Activated naive CD4-positive, alpha-beta T cell treated with Interleukin-2 at 50 U/mL for 16 hours (primary cell): Measurements from ENCODE around the gene EEF1E1.

Experiments used
- DNase-seq: peaks from one replicate; pipeline ENCODE4 v3.0.0-alpha.2; 2020

EEF1E1 gene

DNA sequence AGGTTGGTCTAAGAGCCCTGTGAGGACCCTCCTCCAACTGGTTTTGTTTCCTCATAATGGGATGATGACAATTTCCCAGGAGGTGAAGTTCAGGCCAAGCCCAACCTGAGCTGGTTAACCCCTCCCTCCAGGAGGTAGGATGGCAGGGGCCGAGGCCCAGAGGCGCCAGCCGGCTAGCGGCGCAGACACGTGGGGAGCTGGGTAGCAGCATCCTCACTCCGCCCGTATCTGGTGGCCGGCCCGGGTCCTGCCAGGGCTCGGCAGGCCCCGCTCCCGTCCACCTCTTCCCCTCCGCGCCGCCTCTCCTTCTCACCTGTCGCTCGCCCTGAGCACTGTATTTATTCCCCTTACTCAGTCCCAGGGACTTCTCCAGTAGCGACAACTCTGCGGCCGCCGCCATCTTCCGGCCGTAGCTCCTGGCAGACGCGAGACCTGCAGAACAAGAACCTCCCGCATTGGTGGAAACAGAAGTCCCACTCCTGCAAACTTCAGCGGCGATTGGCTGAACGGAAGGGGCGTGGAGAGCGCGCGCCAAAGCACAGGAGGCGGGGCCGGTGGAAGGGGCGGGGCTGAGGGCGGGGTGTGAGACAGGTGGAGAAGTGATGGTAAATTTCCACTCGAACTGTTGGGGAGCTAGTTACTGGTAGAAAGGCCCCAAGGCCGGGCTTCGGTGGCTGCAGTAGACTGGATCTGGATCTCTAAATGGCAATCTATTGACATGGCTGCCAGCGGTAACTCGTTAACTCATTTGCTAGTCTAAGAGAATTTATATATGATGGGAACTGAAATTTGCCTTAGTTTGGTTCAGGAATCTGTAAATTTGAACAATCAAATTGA lies at the start of gene EEF1E1:
TSS of gene EEF1E1 (minus strand) at position 427 of the 837 bp plus-strand sequence. CDS start at position 400, 27 bp downstream.
- peak; percentile 97 for DNase-seq

DNA sequence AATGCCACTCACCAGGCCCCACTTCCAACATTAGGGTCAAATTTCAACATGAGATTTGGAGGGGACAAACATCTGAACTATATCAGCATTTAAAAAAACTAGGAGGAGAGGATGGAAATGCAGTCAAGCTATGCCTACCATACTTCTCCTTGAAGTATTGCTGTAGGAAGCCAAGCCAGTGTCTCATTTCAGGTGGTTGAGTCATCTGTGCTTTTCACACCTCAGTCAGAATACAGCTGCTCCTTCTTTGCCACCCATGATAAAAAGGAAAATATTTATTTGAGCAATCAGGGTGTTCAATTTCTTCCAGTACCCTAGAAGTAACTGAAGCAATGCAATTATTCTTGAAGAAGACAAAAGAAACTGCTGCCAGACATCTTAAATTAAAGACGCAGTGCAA lies 47.0 kb upstream of the EEF1E1 start:
- no peak for DNase-seq

DNA sequence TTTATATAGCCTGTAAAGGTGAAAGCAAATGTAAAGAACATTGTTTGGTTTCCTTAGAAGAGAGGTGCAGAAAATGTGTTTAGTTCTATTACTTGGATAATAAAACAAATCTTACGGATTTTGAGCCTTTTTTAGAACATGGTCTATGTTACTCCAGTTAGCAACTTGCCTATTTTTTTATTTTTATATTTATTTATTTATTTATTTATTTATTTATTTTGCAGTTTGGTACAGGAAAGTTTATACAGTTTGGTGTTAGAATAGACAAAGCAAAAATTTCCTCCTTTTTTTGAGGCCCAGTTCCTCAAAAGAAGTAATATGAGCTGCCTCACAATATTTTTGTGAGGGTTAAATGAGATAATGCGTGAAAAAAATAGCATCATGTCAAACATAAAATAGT lies 41.6 kb upstream of the EEF1E1 start:
- no peak for DNase-seq

DNA sequence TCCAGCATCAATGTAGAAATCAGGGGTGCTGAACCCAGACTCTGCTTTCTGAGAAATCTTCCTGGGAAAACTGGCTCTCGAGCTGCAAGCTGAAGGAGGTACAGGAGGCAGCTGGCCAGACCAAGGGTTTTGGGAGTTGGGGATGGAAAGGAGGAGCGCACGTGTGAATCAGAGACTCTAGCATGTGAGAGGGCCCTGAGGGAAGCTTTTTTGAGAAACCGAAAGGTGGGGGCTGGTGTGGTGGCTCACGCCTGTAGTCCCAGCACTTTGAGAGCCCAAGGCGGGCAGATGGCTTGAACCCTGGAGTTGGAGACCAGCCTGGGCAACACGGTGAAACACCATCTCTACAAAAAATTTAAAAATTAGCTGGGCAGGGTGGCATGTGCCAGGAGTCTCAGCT lies 37.1 kb upstream of the EEF1E1 start:
- no peak for DNase-seq

DNA sequence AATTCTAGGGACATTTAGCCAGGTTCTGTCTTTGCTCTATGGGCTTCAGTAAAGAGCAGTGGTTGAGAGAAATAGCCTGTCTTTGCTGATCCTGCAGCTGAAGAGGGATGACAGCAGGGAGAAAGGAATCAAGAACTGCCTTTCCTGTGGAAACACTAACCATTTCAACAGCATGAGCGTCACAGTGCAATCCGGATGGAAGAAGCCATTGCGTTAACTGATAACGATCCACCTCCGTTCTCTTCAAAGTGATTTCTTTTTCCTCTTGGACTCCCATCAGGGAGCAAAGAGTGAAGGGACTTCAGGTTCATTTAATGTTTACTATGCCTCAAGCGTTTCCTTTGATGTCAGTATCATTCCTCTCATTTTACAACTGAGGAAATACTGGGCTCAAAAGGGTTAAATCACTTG lies 35.2 kb upstream of the EEF1E1 start:
- no peak for DNase-seq

DNA sequence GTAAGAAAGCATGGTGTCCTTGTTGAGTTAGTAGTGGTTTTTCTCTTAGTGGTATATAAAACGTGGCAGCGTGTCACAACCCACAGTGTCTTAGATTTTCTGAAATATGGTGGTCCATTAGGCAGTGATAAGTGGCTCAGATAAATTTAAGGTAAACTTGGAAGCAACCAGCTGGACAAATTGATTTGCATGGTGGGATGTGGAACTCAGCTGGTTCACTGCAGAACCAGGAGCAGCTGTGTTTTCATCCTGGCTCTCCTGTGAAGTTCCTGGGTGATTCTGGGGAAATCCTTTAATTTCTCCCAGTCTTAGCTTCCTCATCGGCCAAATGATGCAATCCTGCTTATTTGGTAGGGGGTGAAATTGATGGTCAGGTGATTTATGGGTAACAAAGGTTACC lies 32.9 kb upstream of the EEF1E1 start:
- DNase-seq, result no peak

DNA sequence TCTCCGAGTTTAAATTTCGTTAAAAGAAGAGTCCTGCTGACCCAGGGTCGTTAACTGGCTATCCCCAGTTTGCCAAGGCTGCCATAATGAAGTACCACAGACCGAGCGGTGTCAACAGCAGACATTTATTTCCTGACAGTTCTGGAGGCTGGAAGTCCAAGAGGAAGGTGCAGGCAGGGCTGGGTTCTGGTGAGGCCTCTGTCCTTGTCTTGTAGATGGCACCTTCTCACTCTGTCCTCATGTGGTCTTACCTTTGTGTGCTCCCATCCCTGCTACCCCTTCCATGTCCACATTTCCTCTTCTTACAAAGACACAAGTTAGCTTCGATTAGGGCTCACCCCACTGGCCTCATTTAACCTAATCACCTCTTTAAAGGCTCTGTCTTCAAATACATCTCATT lies 29.8 kb upstream of the EEF1E1 start:
- DNase-seq, result no peak

DNA sequence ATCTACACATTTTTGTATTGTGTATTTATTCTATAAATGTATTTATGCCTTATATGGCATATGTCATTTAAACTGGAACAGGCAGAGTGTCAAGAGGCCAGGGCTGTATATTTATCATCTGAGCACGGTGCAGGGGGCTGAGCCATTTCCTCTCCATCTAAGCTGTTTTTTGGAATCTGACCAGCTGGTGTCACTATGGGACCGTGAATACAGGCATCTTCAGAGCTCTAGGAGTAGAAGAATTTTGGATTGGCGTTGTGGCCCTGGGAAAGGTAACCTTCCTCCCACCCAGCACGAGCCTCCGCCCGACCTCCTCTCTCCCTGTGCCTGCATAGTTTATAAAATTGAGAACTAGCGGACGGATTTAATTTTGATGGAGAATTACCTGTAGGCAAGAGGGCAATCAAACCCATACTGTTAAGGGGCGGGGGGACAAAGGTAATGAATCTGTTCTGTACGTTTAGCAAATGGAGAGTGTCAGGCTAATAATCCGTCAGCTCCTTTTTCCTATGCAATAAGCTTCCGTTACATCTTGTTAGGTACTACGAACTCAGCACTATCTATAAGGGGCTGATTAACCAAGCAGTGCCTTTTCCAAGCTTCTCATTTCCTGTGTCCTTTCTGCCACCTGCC lies 29.0 kb upstream of the EEF1E1 start:
- peak; percentile 10 for DNase-seq

DNA sequence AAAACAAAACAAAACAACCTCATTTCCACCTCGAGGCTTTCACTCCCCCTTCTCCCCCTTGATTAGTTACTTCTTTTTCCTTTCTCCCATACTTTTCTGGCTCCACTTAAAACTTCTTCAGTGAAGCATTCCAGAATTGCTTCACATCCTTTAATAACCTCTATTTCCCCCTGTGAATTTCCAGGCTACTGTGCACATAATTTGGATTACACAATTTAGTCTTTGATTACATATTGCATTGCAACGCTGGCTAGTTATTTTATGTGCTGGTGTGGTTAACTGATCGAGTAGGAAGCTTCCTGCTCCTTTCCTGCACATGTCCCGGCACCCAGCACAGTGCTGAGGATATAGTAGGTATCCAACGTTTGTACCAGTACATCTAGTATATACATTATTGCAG lies 28.1 kb upstream of the EEF1E1 start:
- no peak for DNase-seq

DNA sequence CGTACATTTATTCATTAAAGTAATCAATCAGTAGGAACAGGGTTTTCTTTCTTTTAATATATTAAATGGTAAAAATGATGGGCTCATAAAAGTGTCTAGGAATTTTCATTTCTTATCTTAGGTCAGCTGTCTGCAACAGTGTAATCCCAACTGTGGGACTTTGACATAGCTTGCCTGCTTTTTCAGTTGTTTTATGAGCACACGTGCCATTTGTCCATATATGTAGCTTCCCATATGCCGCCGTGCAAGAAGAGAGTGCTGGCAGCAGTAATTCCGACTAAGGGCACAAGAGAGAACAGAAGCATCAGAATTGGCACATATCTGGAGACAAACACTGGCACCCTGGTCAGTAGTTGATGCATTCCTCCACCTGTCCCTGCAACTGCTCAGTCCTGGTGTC lies 20.9 kb upstream of the EEF1E1 start:
- no peak for DNase-seq

DNA sequence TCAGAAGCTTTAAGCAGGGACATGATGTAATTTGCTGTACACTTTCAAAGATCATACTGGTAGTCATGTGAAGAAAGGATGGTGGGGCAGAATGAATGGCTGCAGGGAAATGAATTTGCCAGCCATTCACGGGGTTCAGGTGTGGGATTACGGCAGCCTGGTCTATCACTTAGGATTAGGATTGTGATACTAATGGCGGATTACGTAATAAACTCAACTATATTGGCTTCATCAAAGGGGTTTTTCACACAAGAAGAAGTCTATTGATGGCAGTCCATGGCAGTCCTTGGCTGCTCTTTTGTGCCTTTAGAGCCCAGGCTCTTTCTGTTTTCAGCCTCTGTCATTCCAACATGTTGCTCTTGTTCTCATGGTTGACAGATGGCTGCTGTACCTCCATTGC lies 12.6 kb upstream of the EEF1E1 start:
- no peak for DNase-seq

DNA sequence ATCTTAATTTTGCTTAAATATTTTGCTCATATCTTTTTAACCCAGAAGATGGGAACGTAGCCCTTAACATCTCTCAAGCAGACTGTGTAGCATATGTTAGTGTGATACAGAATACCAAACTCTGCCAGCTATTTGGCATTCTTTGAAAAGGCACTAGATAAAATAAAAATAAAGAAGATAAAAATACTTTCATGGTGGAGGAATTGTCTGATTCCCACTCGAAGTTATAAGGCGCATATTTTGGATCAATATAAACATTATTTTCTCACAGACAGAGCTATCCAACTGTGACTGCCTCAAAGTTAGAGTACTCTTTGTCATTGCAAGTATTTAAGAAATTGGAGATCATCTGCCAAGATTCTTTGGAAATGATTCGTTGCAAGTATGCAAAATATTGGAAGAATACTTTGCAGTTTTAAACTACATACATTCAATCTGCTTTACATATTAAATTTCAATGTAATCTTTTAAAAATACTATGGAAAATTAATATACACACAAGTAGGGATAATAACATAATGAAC lies 10.8 kb upstream of the EEF1E1 start:
- no peak for DNase-seq

DNA sequence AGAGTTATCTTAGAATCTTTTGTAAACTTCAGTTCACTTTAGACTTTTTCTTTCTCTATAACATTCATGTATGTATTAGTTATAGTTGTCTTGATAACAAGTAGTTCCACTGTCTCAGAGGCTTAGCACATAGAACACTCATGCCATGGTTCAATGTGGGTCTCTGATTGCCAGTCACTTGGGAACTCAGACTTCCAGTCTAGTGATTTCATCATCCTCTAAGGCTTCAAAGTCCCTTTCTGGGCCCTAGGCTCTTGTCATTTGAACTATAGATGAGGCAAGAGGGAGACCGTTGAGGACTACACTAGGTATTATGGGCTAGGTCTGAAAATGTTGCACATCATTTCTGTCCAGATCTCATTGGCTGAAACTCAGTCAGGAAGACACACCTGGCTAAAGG lies 8.4 kb upstream of the EEF1E1 start:
- DNase-seq, result no peak

DNA sequence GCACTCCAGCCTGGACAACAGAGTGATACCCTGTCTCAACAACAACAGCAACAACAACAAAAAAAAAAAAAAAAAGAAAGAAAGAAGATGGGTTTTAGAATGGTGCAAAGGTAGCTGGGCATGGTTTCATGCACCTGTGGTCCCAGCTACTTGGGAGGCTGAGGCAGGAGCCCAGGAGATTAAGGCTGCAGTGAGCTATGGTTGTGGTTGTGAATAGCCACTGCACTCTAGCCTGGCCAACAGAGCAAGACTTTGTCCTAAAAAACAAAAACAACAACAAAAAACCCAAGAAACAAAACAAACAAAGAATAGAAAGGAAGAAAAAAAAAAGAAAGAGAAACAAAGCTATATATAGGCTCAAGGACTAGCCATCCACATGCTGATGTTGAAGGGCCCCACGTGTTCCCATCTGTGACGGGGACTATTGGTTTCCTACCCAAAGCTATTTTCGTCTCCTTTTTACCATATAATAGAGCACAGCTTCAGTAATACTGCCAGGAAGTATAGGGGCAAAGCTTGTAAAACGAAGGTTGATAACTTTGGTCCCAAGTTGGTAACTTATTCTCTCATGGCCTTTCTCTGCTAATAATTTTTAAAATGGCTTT lies 7.9 kb upstream of the EEF1E1 start:
- DNase-seq, result no peak

DNA sequence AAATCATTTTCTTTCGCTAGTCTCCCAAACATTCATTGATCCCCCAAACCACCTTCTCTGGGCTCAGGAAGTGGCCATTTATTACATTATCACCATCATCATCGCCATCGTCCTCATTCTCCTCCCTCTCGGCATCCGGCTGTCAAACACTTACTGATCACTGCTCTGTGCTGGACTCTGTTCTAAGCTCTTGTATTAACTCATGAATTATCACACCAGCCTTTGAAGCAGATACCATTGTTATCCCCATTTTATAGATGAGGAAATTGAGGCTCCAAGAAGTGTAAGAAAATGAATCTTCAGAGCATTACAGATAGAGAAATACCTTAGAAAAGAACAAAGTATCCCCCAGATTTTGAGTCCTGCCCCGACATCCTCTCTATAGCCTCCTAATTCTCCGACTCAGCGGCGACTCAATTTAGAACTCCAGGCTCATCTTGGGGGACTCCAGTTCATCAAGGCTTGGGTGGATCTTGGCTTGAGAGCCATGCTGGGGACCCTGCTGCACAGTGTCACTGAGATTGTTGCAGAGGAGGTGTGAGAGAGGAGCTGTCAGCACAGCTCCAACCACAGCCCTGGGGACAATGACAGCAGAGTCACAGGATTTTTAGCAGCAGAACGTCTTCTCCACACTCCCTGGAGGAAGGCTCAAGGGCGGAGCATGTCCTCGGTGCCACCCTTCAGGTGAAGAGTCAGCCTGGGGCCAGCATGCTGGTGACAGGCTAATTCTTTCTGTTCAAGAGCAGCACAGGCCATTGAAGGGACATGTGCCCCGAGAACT lies 6.6 kb upstream of the EEF1E1 start:
- DNase-seq, result no peak

DNA sequence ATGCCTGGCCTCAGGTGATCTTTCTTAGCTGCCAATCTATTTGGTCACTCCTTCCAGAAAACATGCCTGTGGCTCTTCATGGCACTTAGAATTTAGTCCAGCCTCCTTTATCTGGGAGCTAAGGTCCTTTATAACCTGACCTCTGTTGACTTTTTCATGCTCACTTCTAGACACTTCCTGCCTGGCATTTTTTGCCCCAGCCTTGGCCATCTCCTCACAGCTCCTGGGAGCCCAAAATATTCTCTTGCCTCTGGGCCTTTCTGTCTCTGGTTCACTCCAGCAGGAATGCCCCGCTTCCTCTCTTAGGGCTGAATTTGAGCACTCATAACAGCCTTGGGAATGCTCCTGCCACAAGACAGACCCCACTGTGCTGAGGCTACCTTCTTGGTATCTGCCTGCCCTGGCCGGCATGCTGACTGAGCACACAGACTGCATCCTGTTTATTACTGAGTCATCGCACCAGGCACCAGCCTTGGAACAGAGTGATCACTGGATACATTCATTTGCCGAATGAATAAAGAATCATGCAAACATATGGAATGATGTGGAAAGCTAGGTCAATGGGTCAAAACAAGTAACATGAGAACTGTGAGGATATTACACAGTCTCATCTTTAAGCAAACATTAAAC lies 5.8 kb upstream of the EEF1E1 start:
- DNase-seq, result no peak

DNA sequence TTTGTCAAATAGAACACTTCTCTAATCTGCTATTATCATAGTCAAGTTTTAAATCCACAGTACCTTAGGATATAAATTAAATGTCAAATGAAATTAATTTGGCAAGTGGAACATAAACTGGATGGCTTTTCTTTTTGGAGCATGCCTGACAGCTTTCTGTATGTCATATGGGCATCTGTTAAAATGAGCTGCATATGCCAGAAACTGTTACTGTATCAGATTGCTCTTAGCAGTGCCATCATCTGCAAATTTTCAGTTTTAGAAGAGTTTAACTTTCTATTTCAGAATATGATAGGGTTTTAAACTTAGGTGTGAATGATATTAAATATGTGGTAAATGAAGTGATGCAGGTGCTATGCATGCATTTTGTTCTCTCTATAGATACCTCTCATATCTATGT lies 3.4 kb upstream of the EEF1E1 start:
- no peak for DNase-seq

DNA sequence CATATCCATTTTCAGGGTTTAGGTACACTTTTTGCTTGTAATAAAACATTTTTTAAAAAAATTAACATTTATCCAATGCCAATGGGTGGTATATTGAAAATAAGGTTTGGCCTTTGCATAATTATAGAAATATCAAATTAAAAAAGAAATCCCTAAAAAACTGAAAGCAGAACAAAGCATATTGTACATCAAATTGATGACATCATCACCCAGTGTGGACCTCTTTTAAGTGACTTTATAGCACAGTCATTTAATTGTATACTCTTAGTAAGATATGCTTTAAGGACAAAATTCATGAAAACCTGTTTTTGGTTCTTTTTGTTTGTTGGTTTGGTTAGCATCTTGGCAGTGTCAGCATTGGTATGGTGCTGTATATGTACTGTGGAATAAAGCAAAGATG lies 1.4 kb upstream of the EEF1E1 start:
- no peak for DNase-seq

DNA sequence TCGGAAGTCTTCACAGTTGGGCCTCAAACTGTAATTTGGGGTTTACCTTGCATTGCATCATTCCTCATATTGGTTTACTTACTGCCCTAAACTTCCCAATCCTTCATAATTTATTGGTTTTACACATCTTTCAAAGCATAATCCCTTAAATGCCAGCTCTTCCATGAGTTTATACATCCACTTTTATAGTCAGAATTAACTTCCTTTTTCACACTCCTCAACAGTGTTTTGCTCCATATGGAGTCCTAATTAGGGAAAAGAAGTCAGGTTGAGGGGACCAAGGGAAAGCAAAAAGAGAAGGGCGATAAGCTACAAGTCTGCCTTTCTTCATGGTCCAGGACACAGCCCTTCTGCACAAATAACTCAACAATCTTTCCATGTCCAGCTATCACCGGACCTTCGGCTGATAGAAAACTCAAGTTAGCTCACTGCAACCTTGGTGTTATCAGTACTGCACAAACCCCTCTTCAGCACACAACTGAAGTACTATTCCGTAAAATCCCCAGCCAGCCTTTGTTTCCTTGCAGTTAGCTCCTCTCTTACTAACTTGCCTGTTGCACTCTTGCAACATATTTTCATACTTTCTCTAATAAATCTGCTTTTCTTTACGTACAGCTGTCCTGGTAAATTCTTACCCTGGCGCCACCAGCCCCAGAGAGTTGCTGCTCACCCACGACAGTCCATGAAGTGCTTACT lies 2.0 kb downstream of the EEF1E1 start:
- DNase-seq, result no peak

DNA sequence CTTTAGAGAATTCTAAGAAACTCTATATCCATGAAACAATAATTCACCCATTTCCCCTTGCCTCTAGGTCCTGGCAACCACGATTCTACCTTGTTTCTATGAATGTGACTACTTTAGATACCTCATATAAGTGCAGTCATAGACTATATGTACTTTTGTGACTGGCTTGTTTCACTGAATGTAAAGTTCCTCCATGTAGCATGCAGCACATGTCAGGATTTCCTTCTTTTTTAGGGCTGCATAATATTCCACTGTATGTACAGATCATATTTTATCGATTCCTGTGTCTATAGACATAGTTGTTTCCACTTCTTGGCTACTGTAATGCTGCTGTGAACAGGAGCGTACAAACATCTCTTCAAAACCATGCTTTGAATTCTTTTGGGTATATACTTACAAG lies 11.7 kb downstream of the EEF1E1 start:
- DNase-seq, result no peak

DNA sequence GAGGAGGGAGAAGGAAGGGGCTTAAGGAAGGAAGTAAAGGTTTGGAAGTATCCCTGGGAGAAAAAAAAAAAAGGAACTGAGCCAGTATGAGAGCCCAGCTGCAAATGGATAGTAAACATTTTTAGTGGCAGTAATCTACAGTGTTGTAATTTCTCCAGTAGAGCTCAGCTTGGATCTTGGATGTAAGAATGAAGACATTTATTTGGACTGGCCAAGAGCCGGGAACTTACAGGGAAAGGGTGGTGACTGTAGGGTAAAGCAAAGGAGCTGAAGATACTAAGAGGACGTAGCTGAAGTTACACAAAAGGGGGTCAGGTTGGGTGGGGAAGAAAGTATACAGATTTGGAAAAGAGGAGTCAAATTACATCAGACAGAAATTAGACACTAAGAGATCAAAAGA lies 13.5 kb downstream of the EEF1E1 start:
- DNase-seq, result no peak
